Tibial artery (tissue), 4 donors: ENCODE results near the gene KRTAP4-9.
"Not testable (repeated sequence)": the region's sequence is repeated elsewhere in the genome, so short reads cannot be mapped to it uniquely, and the experiment has no call there.

ENCODE experiments used
- DNase-seq, 2 donors: peaks; one replicate each; pipeline ENCODE4 v3.0.0-alpha.2; 2019
- H3K27ac ChIP-seq, 2 donors: fragments of 200-600 bp; sonication (generic) in 1 of 2; 1 replicate in 1 of 2; 2 replicates in 1 of 2; pipeline ENCODE4 v1.5.1; 2018 to 2019; ENCODE audit warnings: mild to moderate bottlenecking in 1 of 2
- H3K27me3 ChIP-seq, 2 donors: fragments of 200-600 bp; sonication (generic) in 1 of 2; one replicate each; pipeline versions ENCODE4 v1.5.1 to v1.6.0; 2016 to 2019
- H3K36me3 ChIP-seq, 3 donors: fragments of 200-600 bp; sonication (generic) in 2 of 3; one replicate each; pipeline ENCODE4 v1.5.1; 2016 to 2019; ENCODE audit warnings: mild to moderate bottlenecking in 2 of 3
- H3K4me1 ChIP-seq, 4 donors: fragments of 200-600 bp; sonication (generic) in 2 of 4; 1 replicate in 3 of 4; 2 replicates in 1 of 4; pipeline ENCODE4 v1.5.1; 2016 to 2019
- H3K4me3 ChIP-seq, 2 donors: fragments of 200-600 bp; sonication (generic) in 1 of 2; 1 replicate in 1 of 2; 2 replicates in 1 of 2; pipeline ENCODE4 v1.5.1; 2018 to 2019; ENCODE audit warnings: mild to moderate bottlenecking in 2 of 2
- H3K9me3 ChIP-seq, 3 donors: fragments of 200-600 bp; sonication (generic) in 1 of 3; one replicate each; pipeline ENCODE4 v1.5.1; 2016 to 2019
- CTCF ChIP-seq, 2 experiments: fragments of 200-600 bp in 1 of 2; fragments of 450-650 bp in 1 of 2; IDR thresholded peaks; one replicate each; pipeline ENCODE4 v1.5.1; 2017 to 2019; ENCODE audit warnings: antibody characterized with exemption in 2 of 2, mild to moderate bottlenecking in 1 of 2, moderate library complexity in 1 of 2
- intact Hi-C: fragments of 100-400 bp; cut with DNase I; formaldehyde crosslinking; loops from one replicate; pipeline ENCODE4 v1.15.0; 2023; ENCODE audit warnings: low total_unique reads

KRTAP4-9 gene

DNA sequence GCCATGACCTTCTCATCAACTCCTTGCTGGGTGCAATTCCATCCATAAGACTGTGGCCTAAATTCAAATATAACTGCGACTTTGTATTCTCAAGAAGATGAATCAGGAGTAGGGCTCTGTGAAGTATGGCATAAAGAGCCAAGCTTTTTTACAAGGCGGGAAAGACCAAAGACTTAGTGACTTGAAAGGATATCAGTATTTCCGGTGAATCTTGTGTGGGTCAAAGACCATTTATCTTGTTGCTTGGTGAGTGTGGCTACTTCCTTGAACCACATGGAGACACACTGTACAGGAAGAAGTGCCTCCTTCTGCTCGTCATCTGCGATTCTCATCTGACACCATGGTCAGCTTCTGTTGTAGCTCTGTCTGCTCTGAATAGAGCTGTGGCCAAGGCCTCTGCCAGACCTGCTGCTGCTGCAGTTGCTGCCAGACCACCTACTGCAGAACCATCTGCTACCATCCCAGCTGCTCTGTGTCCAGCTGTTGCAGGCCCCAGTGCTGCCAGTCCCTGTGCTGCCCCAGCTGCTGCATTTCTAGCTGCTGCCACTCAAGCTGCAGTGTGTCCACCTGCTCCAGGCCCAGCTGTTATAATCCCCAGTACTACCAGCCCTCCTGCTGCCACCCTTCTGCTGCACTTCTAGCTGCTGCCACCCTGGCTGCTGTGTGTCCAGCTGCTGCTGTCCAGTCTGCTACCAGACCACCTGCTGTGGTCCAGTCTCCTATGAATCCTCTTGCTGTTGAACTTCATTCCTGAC is 33.4 kb upstream of the KRTAP4-9 start:
- no peak for DNase-seq
- Histone ChIP-seq H3K27ac (no peak overlapping the region), H3K4me1 (no peaks in the 10 kb centered on the region), H3K9me3 (no peaks in the 10 kb centered on the region), H3K36me3 (no peaks in the 10 kb centered on the region), H3K27me3 (no peaks in the 10 kb centered on the region), H3K4me3 (no peak overlapping the region)
- intact Hi-C loops: no loop called here
- TF ChIP-seq CTCF (IDR thresholded peaks at IDR 0.05): no peak

GRCh38 chr17:41073676-41074075 is 31.5 kb upstream of the KRTAP4-9 start:
- no peak for DNase-seq
- no peaks in the 10 kb centered on the region for H3K27me3 ChIP-seq
- TF ChIP-seq CTCF (IDR thresholded peaks at IDR 0.05): no peak
- no peak overlapping the region for H3K4me3 ChIP-seq
- no peak overlapping the region for H3K27ac ChIP-seq
- no peaks in the 10 kb centered on the region for H3K36me3 ChIP-seq
- intact Hi-C loops: no loop called here
- no peaks in the 10 kb centered on the region for H3K9me3 ChIP-seq
- H3K4me1 ChIP-seq: no peaks in the 10 kb centered on the region

DNA sequence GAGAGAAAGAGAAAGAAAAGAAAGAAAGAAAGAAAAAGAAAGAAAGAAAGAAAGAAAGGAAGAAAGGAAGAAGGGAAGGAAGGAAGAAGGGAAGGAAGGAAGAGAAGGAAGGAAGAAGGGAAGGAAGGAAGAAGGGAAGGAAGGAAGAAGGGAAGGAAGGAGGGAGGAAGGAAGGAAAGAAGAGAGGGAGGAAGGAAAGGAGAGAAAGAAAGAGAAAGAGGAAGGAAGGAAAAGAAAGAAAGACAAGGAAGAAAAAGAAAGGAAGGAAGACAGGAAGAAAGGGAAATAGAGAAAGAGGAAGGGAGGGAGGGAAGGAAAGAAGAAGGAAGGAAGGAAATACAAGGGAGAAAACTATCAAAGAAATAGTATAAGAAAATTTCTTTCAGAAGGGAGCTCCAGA is 28.4 kb upstream of the KRTAP4-9 start:
- H3K9me3 ChIP-seq: no peaks in the 10 kb centered on the region
- no peaks in the 10 kb centered on the region for H3K4me1 ChIP-seq
- no peaks in the 10 kb centered on the region for H3K27me3 ChIP-seq
- TF ChIP-seq CTCF (IDR thresholded peaks at IDR 0.05): no peak
- intact Hi-C loops: no loop called here
- DNase-seq: no peak
- no peak overlapping the region for H3K27ac ChIP-seq
- no peaks in the 10 kb centered on the region for H3K36me3 ChIP-seq
- H3K4me3 ChIP-seq: no peak overlapping the region

DNA sequence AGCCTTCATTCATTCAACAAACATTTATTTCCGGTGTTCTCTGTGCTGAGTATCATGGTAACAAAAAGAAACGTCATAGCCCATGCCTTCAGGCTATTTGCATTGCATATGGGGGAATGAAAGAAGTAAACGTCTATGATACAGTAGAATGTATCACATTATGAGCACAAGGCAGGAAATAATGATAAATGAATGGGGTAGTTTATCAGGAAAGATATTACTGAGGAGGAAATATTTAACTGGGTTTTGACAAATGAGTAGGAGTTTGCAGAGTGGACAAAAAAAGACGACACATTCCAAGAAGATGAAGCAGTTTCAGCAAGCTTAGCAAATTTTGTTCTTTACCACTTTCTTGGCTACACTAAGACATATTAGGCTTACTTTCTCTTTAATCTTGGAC is 22.6 kb upstream of the KRTAP4-9 start:
- TF ChIP-seq CTCF (IDR thresholded peaks at IDR 0.05): no peak
- H3K4me3 ChIP-seq: no peak overlapping the region
- H3K9me3 ChIP-seq: no peaks in the 10 kb centered on the region
- DNase-seq: no peak
- intact Hi-C loops: no loop called here
- no peaks in the 10 kb centered on the region for H3K36me3 ChIP-seq
- H3K27me3 ChIP-seq: no peaks in the 10 kb centered on the region
- H3K27ac ChIP-seq: no peak overlapping the region
- no peaks in the 10 kb centered on the region for H3K4me1 ChIP-seq

DNA sequence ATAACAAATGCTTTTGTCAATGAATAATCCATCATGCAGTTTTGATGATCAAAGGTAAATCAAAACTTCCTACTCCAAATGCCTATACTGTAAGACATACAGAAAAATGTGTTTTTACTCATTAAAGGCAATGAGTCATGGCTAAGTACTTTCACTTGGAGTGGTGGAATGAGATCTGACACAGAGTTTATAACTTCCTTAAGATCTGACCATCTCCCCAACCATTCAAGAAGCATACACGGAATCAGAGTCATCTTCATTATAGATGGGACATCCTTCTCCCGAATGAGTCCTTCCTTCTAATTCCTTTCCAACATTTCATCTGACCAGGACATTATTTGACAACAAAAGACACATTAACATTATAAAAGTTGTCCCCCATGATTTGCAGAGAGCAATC is 21.8 kb upstream of the KRTAP4-9 start:
- DNase-seq, H3K36me3 ChIP-seq, H3K4me1 ChIP-seq, intact Hi-C loops, H3K4me3 ChIP-seq, H3K27ac ChIP-seq, H3K9me3 ChIP-seq, H3K27me3 ChIP-seq: not testable (repeated sequence)

DNA sequence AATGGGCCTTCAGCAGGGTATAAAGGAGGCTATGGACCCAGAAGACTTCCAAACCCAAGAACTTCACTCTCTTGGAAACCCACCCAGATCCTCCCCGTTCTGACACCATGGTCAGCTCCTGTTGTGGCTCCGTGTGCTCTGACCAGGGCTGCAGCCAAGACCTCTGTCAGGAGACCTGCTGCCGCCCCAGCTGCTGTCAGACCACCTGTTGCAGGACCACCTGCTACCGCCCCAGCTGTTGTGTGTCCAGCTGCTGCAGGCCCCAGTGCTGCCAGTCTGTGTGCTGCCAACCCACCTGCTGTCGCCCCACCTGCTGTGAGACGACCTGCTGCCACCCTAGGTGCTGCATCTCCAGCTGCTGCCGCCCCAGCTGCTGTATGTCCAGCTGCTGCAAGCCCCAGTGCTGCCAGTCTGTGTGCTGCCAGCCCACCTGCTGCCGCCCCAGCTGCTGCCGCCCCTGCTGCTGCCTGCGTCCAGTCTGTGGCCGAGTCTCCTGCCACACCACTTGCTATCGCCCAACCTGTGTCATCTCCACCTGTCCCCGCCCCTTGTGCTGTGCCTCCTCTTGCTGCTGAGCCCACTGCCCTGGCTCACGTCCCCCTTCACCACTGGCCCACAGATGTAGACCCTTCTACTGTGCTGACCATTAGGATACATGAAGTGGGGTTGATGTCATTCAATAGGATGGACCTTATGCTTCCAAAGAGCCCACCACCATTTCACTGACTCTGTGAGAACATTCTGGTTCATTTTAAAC is 20.9 kb upstream of the KRTAP4-9 start, which contains the start of gene KRTAP4-7:
KRTAP4-7 (plus strand) TSS at position 51 of the 757 bp plus-strand sequence; CDS start at position 108, 57 bp downstream.
- H3K4me3 ChIP-seq, H3K36me3 ChIP-seq, H3K9me3 ChIP-seq, DNase-seq, H3K27me3 ChIP-seq, H3K4me1 ChIP-seq, H3K27ac ChIP-seq, intact Hi-C loops: not testable (repeated sequence)

- H3K4me3 ChIP-seq, H3K27me3 ChIP-seq, intact Hi-C loops, H3K4me1 ChIP-seq, DNase-seq, H3K9me3 ChIP-seq, H3K36me3 ChIP-seq, H3K27ac ChIP-seq: not testable (repeated sequence)
These were observed 16.3 kb upstream of the KRTAP4-9 start for GRCh38 chr17:41088760-41089352.
